CD4-positive, alpha-beta T cell (primary cell): ENCODE measurements around the gene ELFN1. TPM values are rescaled to one million over a fixed set of nuclear protein-coding genes. Genes with fewer than 3 reads are reported as not detected.

Experiments
- ATAC-seq: fragments of 200-7000 bp; cut with Tn5 transposase; one replicate; pipeline ENCODE4 v1.10.0; 2022; ENCODE audit warnings: mild to moderate bottlenecking; ENCODE audit not compliant: poor library complexity
- CTCF ChIA-PET: fragments of 350-600 bp; sonication (Branson Sonifier 250); formaldehyde crosslinking; loops from one replicate; lab custom pipeline; 2021; ENCODE audit warnings: antibody characterized with exemption, inconsistent platforms; lab: Charles Lee
- POLR2A ChIA-PET: fragments of 350-600 bp; sonication (Branson Sonifier 250); formaldehyde crosslinking; loops from one replicate; lab custom pipeline; 2021; ENCODE audit warnings: antibody characterized with exemption, inconsistent platforms; lab: Charles Lee
- DNase-seq, 14 experiments: peaks; one replicate each; pipeline ENCODE4 v3.0.0-alpha.2; 2013 to 2020; ENCODE audit warnings: mixed read lengths in 2 of 14
- H3K27ac ChIP-seq, 2 donors: one replicate each; pipeline versions ENCODE4 v1.5.1 to v1.7.0; 2013; ENCODE audit warnings: low read length in 2 of 2, low read depth in 1 of 2, mild to moderate bottlenecking in 1 of 2
- H3K27me3 ChIP-seq, 2 experiments: 1 replicate in 1 of 2; 2 replicates in 1 of 2; pipeline versions ENCODE4 v1.6.1 to v1.7.0; 2013; ENCODE audit warnings: low read length in 2 of 2, control low read depth in 1 of 2, mild to moderate bottlenecking in 1 of 2, moderate library complexity in 1 of 2; ENCODE audit not compliant: insufficient read depth in 2 of 2, control insufficient read depth in 1 of 2
- H3K36me3 ChIP-seq: one replicate; pipeline ENCODE4 v1.6.1; 2013; ENCODE audit warnings: low read length, control low read depth; ENCODE audit not compliant: insufficient read depth
- H3K4me1 ChIP-seq: one replicate; pipeline ENCODE4 v1.6.1; 2013; ENCODE audit warnings: low read length, control low read depth; ENCODE audit not compliant: insufficient read depth
- H3K4me3 ChIP-seq: one replicate; pipeline ENCODE4 v1.5.1; 2013; ENCODE audit warnings: mild to moderate bottlenecking, low read length, moderate library complexity
- H3K9me3 ChIP-seq, 2 experiments: 1 replicate in 1 of 2; 2 replicates in 1 of 2; pipeline versions ENCODE4 v1.6.1 to v1.7.0; 2013; ENCODE audit warnings: low read length in 2 of 2, mild to moderate bottlenecking in 2 of 2, control low read depth in 1 of 2, moderate library complexity in 1 of 2; ENCODE audit not compliant: control insufficient read depth in 1 of 2, insufficient read depth in 1 of 2
- H3K27ac Mint-ChIP-seq: one replicate; pipeline ENCODE4 v1.8.0; 2020; ENCODE audit warnings: mixed read lengths
- H3K27me3 Mint-ChIP-seq: one replicate; pipeline ENCODE4 v1.8.0; 2021; ENCODE audit warnings: mixed read lengths
- H3K36me3 Mint-ChIP-seq: one replicate; pipeline ENCODE4 v1.8.0; 2021; ENCODE audit warnings: low read depth, mixed read lengths
- H3K4me1 Mint-ChIP-seq: one replicate; pipeline ENCODE4 v1.8.0; 2021; ENCODE audit warnings: low read depth, mixed read lengths
- H3K4me3 Mint-ChIP-seq: one replicate; pipeline ENCODE4 v1.8.0; 2020; ENCODE audit warnings: mild to moderate bottlenecking, mixed read lengths
- H3K9me3 Mint-ChIP-seq: one replicate; pipeline ENCODE4 v1.8.0; 2020; ENCODE audit warnings: mixed read lengths
- CTCF ChIP-seq: fragments of 200-600 bp; IDR thresholded peaks from one replicate; pipeline ENCODE4 v1.8.0; 2022; ENCODE audit warnings: antibody characterized with exemption, mild to moderate bottlenecking
- intact Hi-C, 2 experiments: fragments of 100-400 bp; cut with DNase I in 1 of 2; cut with micrococcal nuclease in 1 of 2; formaldehyde crosslinking; loops; one replicate each; pipeline versions ENCODE4 v1.15.1 to v1.9.0; 2023 to 2025; cut with DNase I, micrococcal nuclease
- total RNA-seq, 174 experiments: library from RNA in 2 of 174; stranded (reverse) in 2 of 174; gene quantifications; one replicate each; pipeline ENCODE4 v1.2.3 and lab custom pipeline; 2021 to 2026

ELFN1 gene
- total RNA-seq, 2 experiments from 2014 or later = not detected

GRCh38 chr7:1752111-1752510, 82.0 kb downstream of the ELFN1 start:
- Histone ChIP-seq H3K4me1 (peaks cover 3% of the 10 kb centered on the region), H3K36me3 (no peaks in the 10 kb centered on the region), H3K27me3 (no peaks in the 10 kb centered on the region), H3K9me3 (peaks cover 0 to 11% of the 10 kb centered on the region in 2 experiments), H3K27ac (no peak overlapping the region), H3K4me3 (no peak overlapping the region)
- Mint-ChIP-seq H3K4me1 (peaks cover 10% of the 10 kb centered on the region), H3K27ac (no peak overlapping the region), H3K9me3 (no peaks in the 10 kb centered on the region), H3K27me3 (no peaks in the 10 kb centered on the region), H3K4me3 (no peak overlapping the region), H3K36me3 (no peaks in the 10 kb centered on the region)
- DNase-seq (peak in 1 of 14 experiments; percentile 5), ATAC-seq (no peak)
- CTCF ChIA-PET = no interaction called here
- intact Hi-C loops = no loop called here
- POLR2A ChIA-PET = no interaction called here
- no peak for TF ChIP-seq CTCF

GRCh38 chr7:1752771-1753563, 82.9 kb downstream of the ELFN1 start:
- peak; percentile 67 for ATAC-seq
- no peaks in the 10 kb centered on the region for H3K36me3 ChIP-seq
- TF ChIP-seq CTCF = no peak
- H3K4me3 ChIP-seq = no peak overlapping the region
- H3K27me3 ChIP-seq = peaks cover under 1 to 4% of the 10 kb centered on the region in 2 experiments
- Mint-ChIP-seq H3K36me3 (no peaks in the 10 kb centered on the region), H3K27ac (no peak overlapping the region), H3K27me3 (no peaks in the 10 kb centered on the region), H3K4me1 (peaks cover 10% of the 10 kb centered on the region), H3K9me3 (no peaks in the 10 kb centered on the region), H3K4me3 (no peak overlapping the region)
- intact Hi-C loops = no loop called here
- H3K9me3 ChIP-seq = peaks cover 0 to 11% of the 10 kb centered on the region in 2 experiments
- H3K4me1 ChIP-seq = peaks cover 3% of the 10 kb centered on the region
- ChIA-PET POLR2A (no interaction called here), CTCF (no interaction called here)
- peak in 3 of 14 experiments; percentile 13 to 17 (median 14) for DNase-seq
- no peak overlapping the region for H3K27ac ChIP-seq

GRCh38 chr7:1753564-1753867, 83.4 kb downstream of the ELFN1 start:
- Histone ChIP-seq H3K27ac (no peak overlapping the region), H3K27me3 (peaks cover 4 to 9% of the 10 kb centered on the region in 2 experiments), H3K9me3 (peaks cover 0 to 17% of the 10 kb centered on the region in 2 experiments), H3K4me3 (no peak overlapping the region), H3K36me3 (no peaks in the 10 kb centered on the region), H3K4me1 (peaks cover 3% of the 10 kb centered on the region)
- ATAC-seq (no peak), DNase-seq (no peak)
- H3K27me3 Mint-ChIP-seq = no peaks in the 10 kb centered on the region
- intact Hi-C loops = no loop called here
- H3K36me3 Mint-ChIP-seq = no peaks in the 10 kb centered on the region
- no peak for TF ChIP-seq CTCF
- H3K4me1 Mint-ChIP-seq = peaks cover 10% of the 10 kb centered on the region
- H3K27ac Mint-ChIP-seq = no peak overlapping the region
- no peaks in the 10 kb centered on the region for H3K9me3 Mint-ChIP-seq
- no peak overlapping the region for H3K4me3 Mint-ChIP-seq
- ChIA-PET POLR2A (no interaction called here), CTCF (no interaction called here)
